GM12878 (cell line): ENCODE data around the gene PDE7B. TPM values are rescaled to one million over a fixed set of nuclear protein-coding genes. Genes with fewer than 3 reads are reported as not detected.

Experiments
- ATAC-seq: fragments of 200-7000 bp; cut with Tn5 transposase; 3 replicates; pipeline ENCODE4 v1.9.1; 2020; ENCODE audit warnings: mild to moderate bottlenecking, moderate library complexity
- BruUV-seq: library from RNA; stranded (reverse); fragments of 400-500 nt; replicated peaks from 2 replicates; lab custom pipeline; 2021; lab: Mats Ljungman, UMichigan
- CTCF ChIA-PET: fragments of 300-600 bp; sonication (Branson Sonifier 250); formaldehyde crosslinking; extraction: SDS; loops from one replicate; lab custom pipeline; 2021; ENCODE audit warnings: inconsistent platforms; lab: Yijun Ruan, JAX
- POLR2A ChIA-PET: fragments of 350-600 bp; formaldehyde crosslinking; extraction: SDS; loops from one replicate; lab custom pipeline; 2021; ENCODE audit warnings: inconsistent platforms; lab: Charles Lee
- RAD21 ChIA-PET: fragments of 300-600 bp; sonication (Branson Sonifier 250); formaldehyde crosslinking; loops from one replicate; lab custom pipeline; 2023; ENCODE audit warnings: antibody characterized with exemption; ENCODE audit not compliant: unreplicated experiment; lab: Charles Lee
- SMC1A ChIA-PET: fragments of 300-600 bp; sonication (Branson Sonifier 250); formaldehyde crosslinking; loops from one replicate; lab custom pipeline; 2023; ENCODE audit not compliant: unreplicated experiment, uncharacterized antibody; lab: Charles Lee
- DNase-seq: peaks from one replicate; pipeline ENCODE4 v3.0.0-alpha.2; 2011; ENCODE audit warnings: low read depth, low spot score
- FAIRE-seq: peaks from 3 replicates; lab custom pipeline; 2011; peaks lifted over from hg19 to GRCh38; lab: Jason Lieb, UNC
- H2AFZ ChIP-seq: 2 replicates; pipeline ENCODE4 v1.6.0; 2011; ENCODE audit warnings: low read depth, low read length, control low read depth; ENCODE audit not compliant: control insufficient read depth
- H3K27ac ChIP-seq: 2 replicates; pipeline ENCODE4 v1.5.1; 2011; ENCODE audit warnings: control low read depth; ENCODE audit not compliant: control insufficient read depth, insufficient read depth
- H3K27me3 ChIP-seq, 2 experiments: replicated peaks in 1 of 2; 2 replicates each; pipeline versions ENCODE4 v1.6.0 to v1.6.1; 2011; ENCODE audit warnings: low read length in 1 of 2; ENCODE audit not compliant: control insufficient read depth in 2 of 2, insufficient read depth in 2 of 2
- H3K36me3 ChIP-seq, 2 experiments: 2 replicates each; pipeline ENCODE4 v1.5.1; 2011; ENCODE audit warnings: low read length in 1 of 2; ENCODE audit not compliant: control insufficient read depth in 2 of 2, insufficient read depth in 2 of 2
- H3K4me1 ChIP-seq: 2 replicates; pipeline ENCODE4 v1.6.1; 2011; ENCODE audit warnings: mild to moderate bottlenecking, low read length, moderate library complexity, mixed read lengths; ENCODE audit not compliant: control insufficient read depth, insufficient read depth
- H3K4me2 ChIP-seq: 2 replicates; pipeline ENCODE4 v1.6.0; 2011; ENCODE audit warnings: control low read depth; ENCODE audit not compliant: control insufficient read depth, insufficient read depth
- H3K4me3 ChIP-seq: fragments of 200-600 bp; sonication (generic); 2 replicates; pipeline ENCODE4 v1.5.1; 2016
- H3K79me2 ChIP-seq: 2 replicates; pipeline ENCODE4 v1.6.0; 2011; ENCODE audit warnings: low read length; ENCODE audit not compliant: control insufficient read depth, insufficient read depth
- H3K9ac ChIP-seq: 2 replicates; pipeline ENCODE4 v1.8.0; 2011; ENCODE audit warnings: low read length, control low read depth, mixed read lengths; ENCODE audit not compliant: control insufficient read depth, insufficient read depth
- H3K9me3 ChIP-seq: replicated peaks from 3 replicates; pipeline ENCODE4 v1.5.1; 2011; ENCODE audit warnings: mild to moderate bottlenecking, low read length; ENCODE audit not compliant: control insufficient read depth, insufficient read depth
- H4K20me1 ChIP-seq: 2 replicates; pipeline ENCODE4 v1.6.0; 2011; ENCODE audit not compliant: control insufficient read depth, insufficient read depth
- ATF2 ChIP-seq: IDR thresholded peaks from 2 replicates; pipeline ENCODE4 v1.6.1; 2012; ENCODE audit warnings: low read length, inconsistent platforms
- ATF7 ChIP-seq: fragments of 450-650 bp; IDR thresholded peaks from 2 replicates; pipeline ENCODE4 v1.6.1; 2016; ENCODE audit warnings: low read depth, mild to moderate bottlenecking
- CBX3 ChIP-seq: fragments of 200-600 bp; sonication (generic); IDR thresholded peaks from 2 replicates; pipeline ENCODE4 v1.6.1; 2016; ENCODE audit warnings: low read depth, borderline replicate concordance
- CHD1 ChIP-seq: IDR thresholded peaks from 2 replicates; pipeline ENCODE4 v1.6.1; 2012; ENCODE audit warnings: low read depth, low read length, improper control_type of control experiment
- EED ChIP-seq: sonication (generic); IDR thresholded peaks from 2 replicates; pipeline ENCODE4 v1.6.1; 2016; ENCODE audit warnings: antibody characterized with exemption, low read depth
- EZH2 ChIP-seq: IDR thresholded peaks from 2 replicates; pipeline ENCODE4 v1.6.1; 2012; ENCODE audit warnings: low read depth, mild to moderate bottlenecking, control low read depth, inconsistent platforms, low read length, borderline replicate concordance; ENCODE audit not compliant: control insufficient read depth
- HDAC2 ChIP-seq: fragments of 200-600 bp; sonication (generic); IDR thresholded peaks from 2 replicates; pipeline ENCODE4 v1.6.1; 2017
- IKZF2 ChIP-seq, 2 experiments: fragments of 450-650 bp; IDR thresholded peaks; 2 replicates each; pipeline ENCODE4 v1.6.1; 2017; ENCODE audit warnings: mild to moderate bottlenecking in 2 of 2, moderate library complexity in 2 of 2
- KLF5 ChIP-seq: fragments of 450-650 bp; IDR thresholded peaks from 2 replicates; pipeline ENCODE4 v1.6.1; 2014; ENCODE audit warnings: mild to moderate bottlenecking; ENCODE audit not compliant: partially characterized antibody
- MEF2A ChIP-seq: IDR thresholded peaks from 2 replicates; pipeline ENCODE4 v1.6.1; 2011; ENCODE audit warnings: low read depth, mild to moderate bottlenecking, low read length, moderate library complexity; ENCODE audit not compliant: insufficient read depth
- NFXL1 ChIP-seq: fragments of 450-650 bp; IDR thresholded peaks from 2 replicates; pipeline ENCODE4 v1.6.1; 2017; ENCODE audit warnings: antibody characterized with exemption, mild to moderate bottlenecking, borderline replicate concordance
- PAX8 ChIP-seq: fragments of 450-650 bp; IDR thresholded peaks from 2 replicates; pipeline ENCODE4 v1.6.1; 2017; ENCODE audit warnings: mild to moderate bottlenecking, moderate library complexity
- PKNOX1 ChIP-seq: fragments of 450-650 bp; IDR thresholded peaks from 2 replicates; pipeline ENCODE4 v1.6.1; 2016; ENCODE audit warnings: mild to moderate bottlenecking
- RB1 ChIP-seq: fragments of 450-650 bp; formaldehyde crosslinking; IDR thresholded peaks from 2 replicates; pipeline ENCODE4 v1.6.1; 2017; ENCODE audit warnings: mild to moderate bottlenecking, borderline replicate concordance
- RCOR1 ChIP-seq: conservative IDR thresholded peaks from 2 replicates; pipeline ENCODE4 v1.6.1; 2012; ENCODE audit warnings: low read depth, low read length, improper control_type of control experiment
- SMAD1 ChIP-seq: fragments of 450-650 bp; IDR thresholded peaks from 2 replicates; pipeline ENCODE4 v1.6.1; 2018; ENCODE audit warnings: mild to moderate bottlenecking, low read depth; ENCODE audit not compliant: partially characterized antibody
- SPI1 ChIP-seq: IDR thresholded peaks from 2 replicates; pipeline ENCODE4 v1.6.1; 2011; ENCODE audit warnings: low read depth, mild to moderate bottlenecking, low read length, moderate library complexity, borderline replicate concordance; ENCODE audit not compliant: insufficient read depth
- WRNIP1 ChIP-seq: IDR thresholded peaks from 2 replicates; pipeline ENCODE4 v1.6.1; 2011; ENCODE audit warnings: low read depth, low read length, improper control_type of control experiment, borderline replicate concordance
- ZNF207 ChIP-seq: fragments of 450-650 bp; IDR thresholded peaks from 2 replicates; pipeline ENCODE4 v1.6.1; 2014; ENCODE audit warnings: antibody characterized with exemption, mild to moderate bottlenecking, borderline replicate concordance
- ZNF24 ChIP-seq: fragments of 450-650 bp; IDR thresholded peaks from 2 replicates; pipeline ENCODE4 v1.6.1; 2017; ENCODE audit warnings: antibody characterized with exemption, mild to moderate bottlenecking
- WGBS: methylation state at CpG from one replicate; pipeline ENCODE4 v1.1.6; 2016; ENCODE audit warnings: low lambda C conversion rate; ENCODE audit not compliant: insufficient replicate concordance, insufficient coverage; ENCODE audit errors: missing lambda C conversion rate; 5-methylcytosine and 5-hydroxymethylcytosine counted together
- in situ Hi-C: fragments of 300-500 bp; cut with MboI; formaldehyde crosslinking; loops from 9 replicates; pipeline ENCODE4 v1.14.3; 2018; ENCODE audit warnings: mixed read lengths
- intact Hi-C: fragments of 100-400 bp; cut with micrococcal nuclease; formaldehyde crosslinking; loops from one replicate; pipeline ENCODE4 v1.14.2; 2022; ENCODE audit not compliant: unreplicated experiment
- polyA plus RNA-seq, 11 experiments: library from polyadenylated mRNA; depleted of rRNA in 4 of 11; unstranded in 6 of 11; stranded (reverse) in 5 of 11; fragments of >200 nt; fragmentation: Nextera tagmentation in 4 of 11; fragmentation: Illumina TruSeq in 1 of 11; extraction: Ambion mirVana in 4 of 11; extraction: Trizol in 1 of 11; gene quantifications; 1 replicate in 1 of 11; 2 replicates in 10 of 11; pipeline versions ENCODE4 v1.2.1 to v1.2.3, GENCODE V29; 2011 to 2016; ENCODE audit warnings: inconsistent platforms in 2 of 11, missing spikeins in 2 of 11, low read depth in 1 of 11
- total RNA-seq, 4 experiments: library from RNA; depleted of rRNA in 3 of 4; stranded (reverse); fragments of >200 nt in 3 of 4; fragmentation: Illumina TruSeq in 1 of 4; extraction: Trizol in 1 of 4; gene quantifications; 2 replicates each; pipeline versions ENCODE4 v1.2.1 to v1.2.3, GENCODE V29; 2013 to 2021
- TF ChIP-seq, protein P1 (sequence below): IDR thresholded peaks from 2 replicates; pipeline ENCODE4 v1.6.1; 2011; ENCODE audit warnings: mild to moderate bottlenecking, low read depth, low read length, moderate library complexity; ENCODE audit not compliant: insufficient replicate concordance
- TF ChIP-seq, protein P2 (sequence below): fragments of 450-650 bp; IDR thresholded peaks from 2 replicates; pipeline ENCODE4 v1.6.1; 2017; ENCODE audit warnings: borderline replicate concordance

The PDE7B gene
- total and polyA plus RNA-seq, 10 of the 15 experiments (the other 5 are each of a cell fraction or from before 2014, with no cell fraction given), result not detected

GRCh38 chr6:135955099-135955498 lies 103.6 kb downstream of the PDE7B start (continued):
- TF ChIP-seq ATF2 (no peak), ZNF24 (no peak), ATF7 (no peak), ZNF207 (no peak), CHD1 (no peak), MEF2A (no peak), EED (no peak), EZH2 (no peak), WRNIP1 (no peak), RCOR1 (no peak), PKNOX1 (no peak), IKZF2 (IDR thresholded peaks at IDR 0.05) (no peak)

DNA sequence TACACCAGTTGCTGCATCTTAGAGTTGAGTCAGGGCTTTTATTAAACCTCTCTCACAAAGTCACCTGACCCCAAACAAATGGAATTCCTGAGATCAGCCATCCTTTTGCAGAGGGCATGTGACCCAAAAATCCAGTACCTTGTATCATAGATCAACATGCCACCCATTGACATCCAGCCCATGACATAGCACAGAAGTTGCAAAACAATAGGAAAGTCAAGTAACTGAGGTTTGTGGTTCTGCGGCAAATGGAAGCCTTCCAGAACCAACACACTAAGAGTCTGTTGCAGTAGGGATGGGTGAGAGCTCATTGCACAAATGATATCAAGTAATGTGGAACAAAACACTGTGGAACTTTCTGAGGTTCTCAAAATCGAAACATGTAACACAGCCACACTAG lies 111.2 kb downstream of the PDE7B start:
- Histone ChIP-seq H3K27me3 (no peaks in the 10 kb centered on the region), H3K9ac (no peak overlapping the region), H3K4me1 (no peaks in the 10 kb centered on the region), H3K4me3 (no peak overlapping the region), H3K36me3 (no peaks in the 10 kb centered on the region), H3K27ac (no peak overlapping the region), H3K4me2 (no peak overlapping the region), H3K9me3 (no peaks in the 10 kb centered on the region), H4K20me1 (no peaks in the 10 kb centered on the region), H3K79me2 (no peaks in the 10 kb centered on the region), H2AFZ (no peak overlapping the region)
- no peak for DNase-seq
- ChIA-PET SMC1A (no interaction called here), CTCF (no interaction called here), RAD21 (no interaction called here), POLR2A (no interaction called here)
- WGBS, result 43% methylated on average over 2 of the region's 2 CpGs
- no peak for FAIRE-seq
- no TSS peak for BruUV-seq
- no peak for ATAC-seq
- intact Hi-C loops (no loop called here), in situ Hi-C loops (no loop called here)
- no peak for TF ChIP-seq PAX8
- TF ChIP-seq, protein P1, sequence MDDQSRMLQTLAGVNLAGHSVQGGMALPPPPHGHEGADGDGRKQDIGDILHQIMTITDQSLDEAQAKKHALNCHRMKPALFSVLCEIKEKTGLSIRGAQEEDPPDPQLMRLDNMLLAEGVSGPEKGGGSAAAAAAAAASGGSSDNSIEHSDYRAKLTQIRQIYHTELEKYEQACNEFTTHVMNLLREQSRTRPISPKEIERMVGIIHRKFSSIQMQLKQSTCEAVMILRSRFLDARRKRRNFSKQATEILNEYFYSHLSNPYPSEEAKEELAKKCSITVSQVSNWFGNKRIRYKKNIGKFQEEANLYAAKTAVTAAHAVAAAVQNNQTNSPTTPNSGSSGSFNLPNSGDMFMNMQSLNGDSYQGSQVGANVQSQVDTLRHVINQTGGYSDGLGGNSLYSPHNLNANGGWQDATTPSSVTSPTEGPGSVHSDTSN, result no peak
- no peak for TF ChIP-seq CBX3
- no peak for TF ChIP-seq SPI1
- TF ChIP-seq SMAD1, result no peak
- no peak for TF ChIP-seq KLF5
- TF ChIP-seq HDAC2, result no peak
- TF ChIP-seq, protein P2, sequence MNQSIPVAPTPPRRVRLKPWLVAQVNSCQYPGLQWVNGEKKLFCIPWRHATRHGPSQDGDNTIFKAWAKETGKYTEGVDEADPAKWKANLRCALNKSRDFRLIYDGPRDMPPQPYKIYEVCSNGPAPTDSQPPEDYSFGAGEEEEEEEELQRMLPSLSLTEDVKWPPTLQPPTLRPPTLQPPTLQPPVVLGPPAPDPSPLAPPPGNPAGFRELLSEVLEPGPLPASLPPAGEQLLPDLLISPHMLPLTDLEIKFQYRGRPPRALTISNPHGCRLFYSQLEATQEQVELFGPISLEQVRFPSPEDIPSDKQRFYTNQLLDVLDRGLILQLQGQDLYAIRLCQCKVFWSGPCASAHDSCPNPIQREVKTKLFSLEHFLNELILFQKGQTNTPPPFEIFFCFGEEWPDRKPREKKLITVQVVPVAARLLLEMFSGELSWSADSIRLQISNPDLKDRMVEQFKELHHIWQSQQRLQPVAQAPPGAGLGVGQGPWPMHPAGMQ, result no peak
- TF ChIP-seq RB1, result no peak
- TF ChIP-seq NFXL1, result no peak
